ENCODE results near the gene NEBL.

NEBL gene

GRCh38 chr10:20858292-20859124, 38.6 kb downstream of the NEBL start:
- H3K4me3 ChIP-seq (ENCODE audit: low read length), result no peak overlapping the region
- TF ChIP-seq ZNF274 (IDR thresholded peaks at IDR 0.05; ENCODE audit: low read depth, low read length), result no peak

GRCh38 chr10:20856484-20856883, 40.6 kb downstream of the NEBL start:
- H3K4me3 ChIP-seq (ENCODE audit: low read length), result no peak overlapping the region
- no peak for TF ChIP-seq ZNF274 (IDR thresholded peaks at IDR 0.05; ENCODE audit: low read depth, low read length)

- no peak for TF ChIP-seq ZNF274 (IDR thresholded peaks at IDR 0.05; ENCODE audit: low read depth, low read length)
- H3K4me3 ChIP-seq (ENCODE audit: low read length), result no peak overlapping the region
These were observed 41.6 kb downstream of the NEBL start for GRCh38 chr10:20855398-20856038.

DNA sequence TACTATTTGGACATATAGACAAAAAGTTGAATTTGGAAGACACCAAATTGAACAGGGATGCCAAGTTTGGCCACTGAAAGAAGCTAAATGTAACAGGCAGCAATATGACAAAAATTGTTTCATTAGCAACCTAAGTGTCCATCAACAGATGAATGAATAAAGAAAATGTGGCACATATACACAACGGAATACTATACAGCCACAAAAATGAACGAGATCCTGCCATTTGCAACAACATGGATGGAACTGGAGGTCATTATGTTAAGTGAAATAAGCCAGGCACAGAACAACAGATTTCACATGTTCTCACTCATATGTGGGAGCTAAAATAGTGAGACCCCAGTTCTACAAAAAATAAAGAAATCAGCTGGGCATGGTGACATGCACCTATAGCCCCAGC, 43.8 kb downstream of the NEBL start:
- no peak for TF ChIP-seq ZNF274 (IDR thresholded peaks at IDR 0.05; ENCODE audit: low read depth, low read length)
- no peak overlapping the region for H3K4me3 ChIP-seq (ENCODE audit: low read length)

GRCh38 chr10:20852303-20852702, 44.8 kb downstream of the NEBL start:
- H3K4me3 ChIP-seq (ENCODE audit: low read length), result no peak overlapping the region
- TF ChIP-seq ZNF274 (IDR thresholded peaks at IDR 0.05; ENCODE audit: low read depth, low read length), result no peak

- H3K4me3 ChIP-seq (ENCODE audit: low read length), result no peak overlapping the region
- TF ChIP-seq ZNF274 (IDR thresholded peaks at IDR 0.05; ENCODE audit: low read depth, low read length), result no peak
These were observed 49.6 kb downstream of the NEBL start for GRCh38 chr10:20847512-20847911.

DNA sequence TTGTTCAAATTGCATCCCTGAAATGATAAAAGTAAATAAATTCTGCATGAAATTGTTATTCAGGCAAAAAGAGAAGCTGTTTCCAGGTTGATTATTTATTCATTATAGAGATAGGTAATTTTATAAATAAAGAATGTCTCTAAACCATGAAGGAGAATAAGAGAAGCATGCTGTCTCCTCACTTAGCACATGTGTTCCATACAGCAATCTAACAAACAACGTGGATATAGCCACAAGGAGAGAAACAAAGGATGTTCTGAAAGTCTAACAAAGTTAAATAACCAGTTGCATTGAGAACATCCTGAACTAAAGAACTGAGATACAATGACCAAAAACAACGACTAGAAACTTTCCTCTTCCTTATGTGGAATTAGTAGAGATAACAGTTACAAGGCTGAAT, 50.8 kb downstream of the NEBL start:
- no peak overlapping the region for H3K4me3 ChIP-seq (ENCODE audit: low read length)
- no peak for TF ChIP-seq ZNF274 (IDR thresholded peaks at IDR 0.05; ENCODE audit: low read depth, low read length)

DNA sequence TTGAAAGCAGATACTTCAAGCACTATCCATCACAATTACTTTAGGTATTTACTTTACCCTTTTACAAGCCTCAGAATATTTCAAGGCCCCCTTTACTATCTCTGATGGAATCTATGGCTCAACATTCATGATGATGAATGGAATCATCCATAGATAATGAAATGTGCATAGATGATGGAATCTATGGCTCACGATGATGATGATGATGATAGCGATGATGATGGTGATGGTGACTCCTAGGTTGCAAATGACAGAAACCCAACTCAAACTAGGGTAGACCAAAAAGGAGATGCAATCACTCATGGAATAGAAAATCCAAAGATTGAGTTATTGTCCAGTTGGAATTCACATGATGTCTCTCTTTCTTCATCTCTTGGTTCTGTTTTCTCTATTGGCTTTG, 55.7 kb downstream of the NEBL start:
- no peak for TF ChIP-seq ZNF274 (IDR thresholded peaks at IDR 0.05; ENCODE audit: low read depth, low read length)
- H3K4me3 ChIP-seq (ENCODE audit: low read length), result no peak overlapping the region

DNA sequence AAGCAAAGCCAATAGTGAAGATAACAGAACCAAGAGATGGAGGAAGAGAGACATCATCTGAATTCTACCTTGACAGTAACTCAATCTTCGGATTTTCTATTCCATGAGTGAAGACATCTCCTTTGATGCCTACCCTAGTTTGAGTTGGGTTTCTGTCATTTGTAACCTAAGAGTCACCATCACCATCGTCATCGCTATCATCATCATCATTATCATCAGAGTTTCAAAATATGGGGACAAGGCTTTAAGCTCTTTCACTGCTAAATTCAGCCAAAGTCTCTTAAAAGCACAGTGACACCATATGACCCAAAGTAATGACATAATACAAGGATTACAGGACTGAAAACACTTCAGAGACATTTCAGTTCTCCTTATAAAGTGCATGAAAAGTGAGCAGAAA, 57.2 kb downstream of the NEBL start:
- no peak overlapping the region for H3K4me3 ChIP-seq (ENCODE audit: low read length)
- TF ChIP-seq ZNF274 (IDR thresholded peaks at IDR 0.05; ENCODE audit: low read depth, low read length), result no peak

DNA sequence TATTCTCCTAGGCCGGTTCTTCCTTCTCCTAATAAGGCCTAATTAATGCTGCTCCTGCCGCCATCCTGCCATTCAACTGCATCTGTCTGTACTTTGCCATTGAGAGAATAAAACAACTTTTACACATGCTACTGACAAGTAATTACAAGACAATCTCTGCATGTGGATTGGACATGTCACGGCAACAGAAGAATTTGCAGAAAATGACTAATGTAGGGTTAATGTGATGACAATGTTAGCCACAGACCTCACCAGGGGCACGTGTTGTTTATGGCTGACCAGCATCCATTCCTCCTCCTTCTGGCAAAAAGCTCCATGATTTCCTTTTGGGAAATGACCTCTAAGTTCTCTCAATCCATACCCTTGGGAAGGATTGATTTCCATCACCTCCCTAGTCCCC, 58.0 kb downstream of the NEBL start:
- no peak overlapping the region for H3K4me3 ChIP-seq (ENCODE audit: low read length)
- no peak for TF ChIP-seq ZNF274 (IDR thresholded peaks at IDR 0.05; ENCODE audit: low read depth, low read length)

DNA sequence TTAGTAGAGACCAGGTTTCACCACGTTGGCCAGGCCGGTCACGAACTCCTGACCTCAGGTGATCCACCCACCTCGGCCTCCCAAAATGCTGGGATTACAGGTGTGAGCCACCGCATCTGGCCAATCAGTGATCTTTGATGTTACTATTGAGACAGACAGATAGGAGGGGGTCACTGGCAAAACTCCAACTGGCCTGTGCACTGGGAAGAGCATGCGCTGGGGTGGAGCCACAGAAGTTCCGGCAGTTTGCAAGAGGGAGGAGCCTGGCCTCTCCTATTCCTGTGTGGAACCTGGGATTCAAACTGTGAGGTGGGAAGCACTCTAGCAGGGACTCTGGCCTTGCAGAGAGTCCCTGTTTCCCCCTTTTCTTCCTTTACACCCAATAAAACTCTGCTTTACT, 60.7 kb downstream of the NEBL start:
- no peak for TF ChIP-seq ZNF274 (IDR thresholded peaks at IDR 0.05; ENCODE audit: low read depth, low read length)
- H3K4me3 ChIP-seq (ENCODE audit: low read length), result no peak overlapping the region

- no peak for TF ChIP-seq ZNF274 (IDR thresholded peaks at IDR 0.05; ENCODE audit: low read depth, low read length)
- H3K4me3 ChIP-seq (ENCODE audit: low read length), result no peak overlapping the region
These were observed 61.8 kb downstream of the NEBL start for GRCh38 chr10:20835335-20835734.

- no peak for TF ChIP-seq ZNF274 (IDR thresholded peaks at IDR 0.05; ENCODE audit: low read depth, low read length)
These were observed 62.3 kb downstream of the NEBL start for GRCh38 chr10:20834825-20835224.

DNA sequence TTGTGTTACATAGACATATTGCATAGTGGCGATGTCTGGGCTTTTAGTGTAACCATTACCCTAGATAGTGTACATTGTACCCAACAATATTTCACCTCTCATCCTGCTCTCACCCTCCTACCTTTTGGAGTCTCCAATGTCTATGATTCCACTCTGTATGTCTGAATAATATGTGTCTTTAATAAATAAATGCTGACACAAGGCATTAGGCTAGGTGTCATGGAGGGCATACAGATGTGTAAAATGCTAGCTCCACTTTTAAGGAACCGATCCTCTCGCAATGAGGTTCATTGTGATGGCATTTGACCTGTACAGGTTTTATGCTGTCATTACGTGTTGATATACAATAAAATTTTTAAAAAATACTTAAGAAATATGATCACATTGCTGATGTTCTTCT, 74.3 kb downstream of the NEBL start:
- no peak for TF ChIP-seq ZNF274 (IDR thresholded peaks at IDR 0.05; ENCODE audit: low read depth, low read length)
- no peak overlapping the region for H3K4me3 ChIP-seq (ENCODE audit: low read length)

More at GRCh38 chr10:20834825-20835224, 62.3 kb downstream of the NEBL start:
- no peak overlapping the region for H3K4me3 ChIP-seq (ENCODE audit: low read length)

DNA sequence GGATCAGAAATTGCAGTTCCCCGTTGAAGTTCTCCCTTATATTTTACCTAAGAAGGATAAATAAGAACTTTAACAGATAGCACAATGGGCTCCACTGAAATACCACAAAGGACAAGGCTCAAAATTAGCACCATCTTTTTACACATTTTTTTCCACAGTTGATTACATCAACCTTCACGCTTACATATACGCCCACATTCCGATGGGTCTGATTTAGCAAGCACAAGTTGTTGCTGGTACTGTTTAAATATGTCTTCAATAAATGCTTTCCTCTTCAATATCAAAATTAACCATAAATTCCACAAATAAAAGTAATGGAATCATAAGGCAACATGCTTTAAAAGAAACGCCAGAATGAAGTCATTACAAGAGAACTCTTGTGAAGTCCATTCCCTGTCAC, 79.5 kb downstream of the NEBL start:
- H3K4me3 ChIP-seq (ENCODE audit: low read length), result no peak overlapping the region
- TF ChIP-seq ZNF274 (IDR thresholded peaks at IDR 0.05; ENCODE audit: low read depth, low read length), result no peak
